NB4 (cell line): ENCODE measurements around the gene MACROD2.
"Not testable (repeated sequence)": the region's sequence is repeated elsewhere in the genome, so short reads cannot be mapped to it uniquely, and the experiment has no call there.

Experiments used
- CTCF ChIP-seq: IDR thresholded peaks from one replicate; pipeline ENCODE4 v1.5.1; 2012; ENCODE audit warnings: low read depth, low read length
- POLR2A ChIP-seq: IDR thresholded peaks from 2 replicates; pipeline ENCODE4 v1.6.1; 2011; ENCODE audit warnings: mild to moderate bottlenecking; ENCODE audit not compliant: insufficient read length; ENCODE audit errors: extremely low read depth

- not testable (repeated sequence) for TF ChIP-seq POLR2A, CTCF
Observed at GRCh38 chr20:15198017-15198416, 1202.7 kb downstream of the MACROD2 start.
